Gastroesophageal sphincter (tissue), 4 donors: Measurements from ENCODE around the gene CTNNB1. TPM values are rescaled to one million over a fixed set of nuclear protein-coding genes. Genes with fewer than 3 reads are reported as not detected.

Source experiments
- ATAC-seq: fragments of 150-250 bp; one replicate; pipeline ENCODE4 v1.9.1; 2016; ENCODE audit warnings: mild to moderate bottlenecking, moderate library complexity
- H3K27ac ChIP-seq, 4 donors: fragments of 200-600 bp; sonication (generic) in 3 of 4; 1 replicate in 3 of 4; 2 replicates in 1 of 4; pipeline ENCODE4 v1.5.1; 2016 to 2019
- H3K27me3 ChIP-seq: fragments of 200-600 bp; sonication (generic); one replicate; pipeline ENCODE4 v1.5.1; 2019
- H3K36me3 ChIP-seq, 2 donors: fragments of 200-600 bp; sonication (generic); one replicate each; pipeline ENCODE4 v1.5.1; 2019; ENCODE audit warnings: control low read depth in 1 of 2
- H3K4me1 ChIP-seq, 3 donors: fragments of 200-600 bp; sonication (generic); 1 replicate in 2 of 3; 2 replicates in 1 of 3; pipeline ENCODE4 v1.5.1; 2016 to 2019; ENCODE audit warnings: control low read depth in 2 of 3
- H3K4me3 ChIP-seq, 2 donors: fragments of 200-600 bp; sonication (generic); one replicate each; pipeline ENCODE4 v1.5.1; 2019; ENCODE audit warnings: mild to moderate bottlenecking in 1 of 2, moderate library complexity in 1 of 2
- H3K9me3 ChIP-seq, 3 donors: fragments of 200-600 bp; sonication (generic); one replicate each; pipeline ENCODE4 v1.5.1; 2017 to 2019; ENCODE audit warnings: control low read depth in 2 of 3
- CTCF ChIP-seq, 4 experiments: fragments of 200-600 bp in 2 of 4; fragments of 450-650 bp in 2 of 4; sonication (generic) in 1 of 4; IDR thresholded peaks; one replicate each; pipeline ENCODE4 v1.5.1; 2017 to 2019; ENCODE audit warnings: antibody characterized with exemption in 4 of 4, mild to moderate bottlenecking in 2 of 4, moderate library complexity in 2 of 4
- EP300 ChIP-seq: sonication (generic); formaldehyde crosslinking; IDR thresholded peaks from one replicate; pipeline ENCODE4 v1.6.1; 2017; ENCODE audit warnings: antibody characterized with exemption, mild to moderate bottlenecking
- POLR2A ChIP-seq, 2 donors: fragments of 450-650 bp; IDR thresholded peaks; one replicate each; pipeline ENCODE4 v1.6.1; 2017; ENCODE audit warnings: antibody characterized with exemption in 2 of 2, mild to moderate bottlenecking in 2 of 2, moderate library complexity in 1 of 2
- POLR2AphosphoS5 ChIP-seq: sonication (generic); formaldehyde crosslinking; IDR thresholded peaks from one replicate; pipeline ENCODE4 v1.6.1; 2017; ENCODE audit warnings: antibody characterized with exemption
- WGBS, 2 donors: methylation state at CpG; one replicate each; pipeline ENCODE4 v1.1.5; 2018; ENCODE audit warnings: low coverage in 1 of 2; 5-methylcytosine and 5-hydroxymethylcytosine counted together
- total RNA-seq, 4 donors: library from RNA; depleted of rRNA; stranded (reverse); fragments of >200 nt; gene quantifications; one replicate each; pipeline ENCODE4 v1.1.0, GENCODE V29; 2016

CTNNB1 gene
- total RNA-seq, 4 donors from 2014 or later, result 338 to 449 (median 412) TPM

- TF ChIP-seq EP300 (no peak), POLR2AphosphoS5 (no peak), CTCF (IDR thresholded peaks at IDR 0.05) (no peak), POLR2A (IDR thresholded peaks at IDR 0.05) (no peak)
- H3K27me3 ChIP-seq, result no peaks in the 10 kb centered on the region
- no peak overlapping the region for H3K4me3 ChIP-seq
- ATAC-seq, result no peak
- H3K27ac ChIP-seq, result no peak overlapping the region
- H3K36me3 ChIP-seq, result peaks cover 0 to under 1% of the 10 kb centered on the region in 2 donors
- WGBS, 2 donors, result 38 to 56% methylated on average over 1 to 2 of the region's 2 CpGs
- peaks cover 0 to 17% (median 0%) of the 10 kb centered on the region in 3 donors for H3K4me1 ChIP-seq
- no peaks in the 10 kb centered on the region for H3K9me3 ChIP-seq
Observed at GRCh38 chr3:41250825-41251224, 51.5 kb downstream of the CTNNB1 start.

GRCh38 chr3:41251593-41251992 lies 52.3 kb downstream of the CTNNB1 start:
- Histone ChIP-seq H3K9me3 (no peaks in the 10 kb centered on the region), H3K27me3 (no peaks in the 10 kb centered on the region), H3K4me1 (peaks cover 0 to 17% (median 0%) of the 10 kb centered on the region in 3 donors), H3K36me3 (no peaks in the 10 kb centered on the region), H3K4me3 (no peak overlapping the region), H3K27ac (no peak overlapping the region)
- WGBS, 2 donors, result 78% methylated on average over 1 of the region's 1 CpG; no CpG with 5 or more reads in 1 of the 2 donors
- TF ChIP-seq POLR2A (IDR thresholded peaks at IDR 0.05) (no peak), CTCF (IDR thresholded peaks at IDR 0.05) (no peak), EP300 (no peak), POLR2AphosphoS5 (no peak)
- no peak for ATAC-seq

- H3K27me3 ChIP-seq, result no peaks in the 10 kb centered on the region
- H3K36me3 ChIP-seq, result no peaks in the 10 kb centered on the region
- WGBS, 2 donors, result 81 to 85% methylated on average over 3 to 4 of the region's 4 CpGs
- H3K4me1 ChIP-seq, result no peaks in the 10 kb centered on the region
- H3K4me3 ChIP-seq, result no peak overlapping the region
- no peaks in the 10 kb centered on the region for H3K9me3 ChIP-seq
- ATAC-seq, result no peak
- H3K27ac ChIP-seq, result no peak overlapping the region
- no peak for TF ChIP-seq POLR2A (IDR thresholded peaks at IDR 0.05)
- TF ChIP-seq POLR2AphosphoS5, result no peak
- TF ChIP-seq EP300, result no peak
- TF ChIP-seq CTCF (IDR thresholded peaks at IDR 0.05), result no peak
Observed at GRCh38 chr3:41258239-41258800, 59.0 kb downstream of the CTNNB1 start.

- H3K27me3 ChIP-seq, result no peaks in the 10 kb centered on the region
- H3K4me1 ChIP-seq, result no peaks in the 10 kb centered on the region
- no peaks in the 10 kb centered on the region for H3K9me3 ChIP-seq
- TF ChIP-seq POLR2A (IDR thresholded peaks at IDR 0.05) (no peak), EP300 (no peak)
- no peak overlapping the region for H3K27ac ChIP-seq
- no peak for ATAC-seq
- no peak overlapping the region for H3K4me3 ChIP-seq
- 100% methylated on average over 1 of the region's 1 CpG; no CpG with 5 or more reads in 1 of the 2 donors for WGBS, 2 donors
- no peaks in the 10 kb centered on the region for H3K36me3 ChIP-seq
Observed at GRCh38 chr3:41259449-41260062, 60.3 kb downstream of the CTNNB1 start.

- Histone ChIP-seq H3K27ac (no peak overlapping the region), H3K4me3 (no peak overlapping the region), H3K9me3 (no peaks in the 10 kb centered on the region), H3K4me1 (no peaks in the 10 kb centered on the region), H3K36me3 (no peaks in the 10 kb centered on the region), H3K27me3 (no peaks in the 10 kb centered on the region)
- TF ChIP-seq POLR2AphosphoS5 (no peak), EP300 (no peak), CTCF (IDR thresholded peaks at IDR 0.05) (no peak), POLR2A (IDR thresholded peaks at IDR 0.05) (no peak)
- ATAC-seq, result no peak
- WGBS, 2 donors, result 95% methylated on average over 3 of the region's 3 CpGs
Observed at GRCh38 chr3:41260063-41260450, 60.8 kb downstream of the CTNNB1 start.
